Vagina (tissue), 2 donors: Measurements from ENCODE around the gene OR5AN1.

Source experiments
- POLR2A ChIP-seq, 2 donors: fragments of 450-650 bp; IDR thresholded peaks; one replicate each; pipeline ENCODE4 v1.6.1; 2017; ENCODE audit warnings: antibody characterized with exemption in 2 of 2, mild to moderate bottlenecking in 2 of 2, moderate library complexity in 2 of 2
- POLR2AphosphoS5 ChIP-seq, 2 donors: sonication (generic); formaldehyde crosslinking; IDR thresholded peaks; one replicate each; pipeline ENCODE4 v1.9.0; 2017; ENCODE audit warnings: antibody characterized with exemption in 2 of 2, mild to moderate bottlenecking in 2 of 2, low read depth in 1 of 2; ENCODE audit not compliant: insufficient read depth in 1 of 2
- TF ChIP-seq, protein P1 (sequence below), 3 experiments: fragments of 450-650 bp in 2 of 3; fragments of 200-600 bp in 1 of 3; sonication (generic) in 1 of 3; IDR thresholded peaks; one replicate each; pipeline ENCODE4 v1.5.1; 2017 to 2019; ENCODE audit warnings: antibody characterized with exemption in 3 of 3, mild to moderate bottlenecking in 2 of 3, moderate library complexity in 2 of 3

DNA sequence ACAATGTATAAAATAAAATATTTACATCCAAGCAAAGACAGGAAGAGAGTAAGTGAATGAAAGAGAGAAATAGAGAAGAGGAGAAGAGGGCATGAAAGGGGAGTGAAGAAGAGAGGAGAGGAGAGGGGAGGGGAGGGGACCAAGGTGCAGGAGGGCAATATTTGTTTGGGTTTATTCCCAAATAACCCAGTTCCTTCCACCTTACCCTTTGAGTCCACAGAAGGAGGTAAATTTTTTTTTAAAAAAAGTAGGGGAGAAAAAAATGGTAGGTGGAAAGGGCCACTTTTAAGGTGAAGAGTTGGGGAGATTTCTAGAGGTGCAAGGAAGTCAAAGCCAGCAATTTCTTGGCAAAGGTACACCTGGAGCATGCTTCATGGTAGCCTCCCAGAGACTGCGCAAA, 2.1 kb upstream of the OR5AN1 start:
- TF ChIP-seq, protein P1, sequence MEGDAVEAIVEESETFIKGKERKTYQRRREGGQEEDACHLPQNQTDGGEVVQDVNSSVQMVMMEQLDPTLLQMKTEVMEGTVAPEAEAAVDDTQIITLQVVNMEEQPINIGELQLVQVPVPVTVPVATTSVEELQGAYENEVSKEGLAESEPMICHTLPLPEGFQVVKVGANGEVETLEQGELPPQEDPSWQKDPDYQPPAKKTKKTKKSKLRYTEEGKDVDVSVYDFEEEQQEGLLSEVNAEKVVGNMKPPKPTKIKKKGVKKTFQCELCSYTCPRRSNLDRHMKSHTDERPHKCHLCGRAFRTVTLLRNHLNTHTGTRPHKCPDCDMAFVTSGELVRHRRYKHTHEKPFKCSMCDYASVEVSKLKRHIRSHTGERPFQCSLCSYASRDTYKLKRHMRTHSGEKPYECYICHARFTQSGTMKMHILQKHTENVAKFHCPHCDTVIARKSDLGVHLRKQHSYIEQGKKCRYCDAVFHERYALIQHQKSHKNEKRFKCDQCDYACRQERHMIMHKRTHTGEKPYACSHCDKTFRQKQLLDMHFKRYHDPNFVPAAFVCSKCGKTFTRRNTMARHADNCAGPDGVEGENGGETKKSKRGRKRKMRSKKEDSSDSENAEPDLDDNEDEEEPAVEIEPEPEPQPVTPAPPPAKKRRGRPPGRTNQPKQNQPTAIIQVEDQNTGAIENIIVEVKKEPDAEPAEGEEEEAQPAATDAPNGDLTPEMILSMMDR (IDR thresholded peaks at IDR 0.05) = no peak
- TF ChIP-seq POLR2AphosphoS5 (IDR thresholded peaks at IDR 0.05; ENCODE audit: insufficient read depth in 1 of 2, low read depth in 1 of 2) = no peak
- TF ChIP-seq POLR2A (IDR thresholded peaks at IDR 0.05) = no peak
